Adrenal gland (tissue), 5 donors: Measurements from ENCODE around the gene ORC2.

Experiments
- CTCF ChIP-seq, 6 experiments: fragments of 450-650 bp in 4 of 6; fragments of 200-600 bp in 2 of 6; sonication (generic) in 1 of 6; IDR thresholded peaks; 1 replicate in 5 of 6; 2 replicates in 1 of 6; pipeline versions ENCODE4 v1.5.1 to v1.8.0; 2016 to 2021; ENCODE audit warnings: antibody characterized with exemption in 6 of 6, mild to moderate bottlenecking in 2 of 6, moderate library complexity in 1 of 6
- POLR2A ChIP-seq, 2 donors: fragments of 450-650 bp; IDR thresholded peaks; one replicate each; pipeline ENCODE4 v1.6.1; 2017; ENCODE audit warnings: antibody characterized with exemption in 2 of 2, mild to moderate bottlenecking in 2 of 2, moderate library complexity in 1 of 2
- donor health status: DM: no; HTN: no; CAD: no.

GRCh38 chr2:200909958-200910357 is 53.5 kb downstream of the ORC2 start:
- TF ChIP-seq CTCF (IDR thresholded peaks at IDR 0.05) (no peak), POLR2A (IDR thresholded peaks at IDR 0.05) (no peak)
